T follicular helper cell (primary cell): ENCODE measurements around the gene TMEM82.

Experiments used
- DNase-seq: peaks from one replicate; pipeline ENCODE4 v3.0.0-alpha.2; 2020; ENCODE audit warnings: low read depth

The TMEM82 gene

GRCh38 chr1:15736038-15736891 lies 6.0 kb upstream of the TMEM82 start, which contains the start of gene SLC25A34:
Gene SLC25A34 (plus strand): TSS chr1:15736258. CDS start chr1:15736486, 228 bp downstream.
- DNase-seq: no peak

DNA sequence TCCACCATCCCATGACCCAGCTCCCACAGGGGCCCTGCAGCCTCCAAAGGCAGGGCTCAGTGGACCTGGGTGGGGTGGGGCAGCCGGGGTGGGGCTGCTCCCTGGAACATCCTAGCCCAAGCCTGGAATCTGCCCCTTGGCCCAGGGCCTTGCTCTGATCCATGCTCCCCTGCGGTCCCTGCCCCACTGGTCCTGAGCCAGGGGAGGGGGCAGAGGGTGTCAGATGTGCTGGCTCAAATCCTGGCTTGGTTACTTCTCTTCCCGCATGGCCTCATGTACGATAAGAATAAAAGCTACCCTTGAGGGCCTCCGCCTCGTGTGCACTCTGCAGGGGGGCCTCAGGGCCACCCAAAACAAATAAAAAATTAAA lies 5.4 kb upstream of the TMEM82 start:
- DNase-seq: no peak

GRCh38 chr1:15737324-15738319 lies 4.7 kb upstream of the TMEM82 start:
- DNase-seq: no peak

DNA sequence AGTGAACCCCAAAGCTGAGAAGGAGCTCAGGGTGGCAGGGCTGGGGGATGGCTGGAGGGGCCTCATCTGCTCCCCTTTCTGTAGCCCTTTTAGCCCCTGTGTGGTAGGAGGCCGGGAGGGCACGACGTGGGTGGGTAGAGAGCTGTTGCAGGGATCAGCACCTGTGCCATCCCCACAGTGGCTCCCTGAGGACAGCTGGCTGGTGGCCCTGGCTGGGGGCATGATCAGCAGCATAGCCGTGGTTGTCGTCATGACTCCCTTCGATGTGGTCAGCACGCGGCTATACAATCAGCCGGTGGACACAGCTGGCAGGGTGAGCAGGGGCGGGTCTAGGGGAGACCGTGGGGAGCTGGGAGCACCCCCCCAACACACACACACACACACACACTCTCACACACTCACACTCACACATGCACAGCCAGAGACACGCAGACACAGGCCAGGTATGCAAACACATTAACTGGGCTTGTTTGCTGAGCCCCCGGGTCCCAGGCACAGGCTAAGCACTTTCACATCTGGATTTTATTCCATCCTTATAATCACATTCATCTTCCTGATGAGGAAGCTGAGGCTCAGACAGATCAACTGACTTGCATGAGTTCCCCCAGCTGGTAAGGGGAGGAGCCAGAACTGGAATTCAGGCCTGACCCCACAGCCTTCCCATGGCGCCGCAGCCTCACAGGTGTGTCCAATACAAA lies 3.7 kb upstream of the TMEM82 start:
- no peak for DNase-seq

DNA sequence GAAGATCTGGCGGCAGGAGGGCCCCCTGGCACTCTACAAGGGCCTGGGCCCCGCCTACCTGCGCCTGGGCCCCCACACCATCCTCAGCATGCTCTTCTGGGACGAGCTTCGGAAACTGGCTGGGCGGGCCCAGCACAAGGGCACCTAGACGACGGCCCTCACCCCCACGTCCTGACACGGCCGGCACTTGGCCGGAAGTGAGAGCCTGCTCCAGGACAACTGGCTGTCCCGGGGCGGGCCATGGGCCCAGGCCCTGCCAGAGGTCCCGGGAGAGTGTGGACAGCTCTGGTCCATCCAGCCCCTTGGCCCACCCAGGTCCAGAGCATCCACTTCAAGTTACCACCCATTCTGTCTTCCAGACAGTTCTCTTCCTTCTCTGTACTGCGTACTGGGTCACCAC lies 3.0 kb upstream of the TMEM82 start:
- no peak for DNase-seq

GRCh38 chr1:15739745-15740144 lies 2.6 kb upstream of the TMEM82 start:
- no peak for DNase-seq

GRCh38 chr1:15740924-15741850 lies 1.1 kb upstream of the TMEM82 start:
- peak; percentile 46 for DNase-seq

DNA sequence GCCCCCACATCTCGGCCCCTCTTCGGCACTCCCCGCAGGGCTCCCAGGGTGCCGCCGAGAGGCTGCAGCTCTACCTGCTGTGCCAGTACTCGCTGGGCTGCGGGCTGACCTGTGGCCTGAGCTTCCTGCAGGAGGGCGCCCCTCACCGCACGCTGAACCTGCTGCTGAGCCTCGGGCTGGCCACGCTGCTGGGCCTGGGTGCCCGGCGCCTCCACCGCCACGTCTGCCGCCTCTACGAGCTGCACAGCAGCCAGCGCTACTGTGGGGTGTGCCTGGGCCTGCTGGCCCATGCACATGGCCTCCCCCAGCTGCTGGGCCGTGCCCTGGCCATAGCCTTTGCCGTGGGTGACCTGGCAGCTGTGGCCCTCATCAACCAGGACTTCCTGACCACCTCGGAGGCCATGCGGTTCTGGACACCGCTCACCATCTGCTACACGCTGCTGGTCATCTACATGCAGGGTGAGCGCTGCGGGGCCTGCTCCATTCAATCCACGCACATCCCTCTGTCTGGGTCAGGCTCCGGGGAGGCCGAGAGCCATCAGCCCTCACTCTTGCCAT lies 1.9 kb downstream of the TMEM82 start:
- DNase-seq: no peak

- DNase-seq: no peak
Measured at GRCh38 chr1:15747378-15747777, 5.1 kb downstream of the TMEM82 start.

GRCh38 chr1:15748264-15748663 lies 6.0 kb downstream of the TMEM82 start:
- DNase-seq: no peak

DNA sequence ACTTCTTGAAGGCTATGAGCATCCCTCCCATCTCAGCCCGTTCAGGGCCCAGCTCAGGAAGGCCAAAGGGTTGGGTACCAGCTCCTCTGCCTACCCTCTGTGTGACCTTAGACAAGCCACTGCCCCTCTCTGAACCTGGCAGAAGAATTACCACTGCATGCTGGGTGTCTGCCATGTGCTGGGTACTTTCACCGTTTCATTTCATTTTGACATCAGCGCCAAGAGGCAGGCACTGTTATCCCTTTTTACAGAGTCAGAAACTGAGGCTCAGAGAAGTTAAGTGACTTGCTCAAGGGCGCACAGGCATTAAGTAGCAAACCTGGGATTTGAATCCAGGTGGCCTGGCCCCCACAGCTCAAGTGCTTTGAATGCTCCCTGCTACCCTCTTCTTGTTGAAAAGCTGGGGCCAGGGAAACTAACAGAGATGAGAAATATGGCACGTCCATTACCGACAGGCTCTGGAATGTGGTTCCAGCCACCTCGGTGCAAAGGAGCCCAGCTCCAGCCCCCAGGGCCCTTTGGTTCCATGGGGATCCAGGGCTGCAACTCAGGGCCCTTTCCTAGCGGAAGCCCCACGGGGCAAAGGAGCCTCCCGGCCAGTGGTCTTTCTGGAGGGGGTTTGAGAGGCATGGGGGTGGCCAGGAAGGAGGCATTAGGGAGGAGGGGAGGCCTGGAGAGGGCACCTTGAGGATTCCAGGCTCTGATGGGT lies 6.5 kb downstream of the TMEM82 start:
- no peak for DNase-seq

DNA sequence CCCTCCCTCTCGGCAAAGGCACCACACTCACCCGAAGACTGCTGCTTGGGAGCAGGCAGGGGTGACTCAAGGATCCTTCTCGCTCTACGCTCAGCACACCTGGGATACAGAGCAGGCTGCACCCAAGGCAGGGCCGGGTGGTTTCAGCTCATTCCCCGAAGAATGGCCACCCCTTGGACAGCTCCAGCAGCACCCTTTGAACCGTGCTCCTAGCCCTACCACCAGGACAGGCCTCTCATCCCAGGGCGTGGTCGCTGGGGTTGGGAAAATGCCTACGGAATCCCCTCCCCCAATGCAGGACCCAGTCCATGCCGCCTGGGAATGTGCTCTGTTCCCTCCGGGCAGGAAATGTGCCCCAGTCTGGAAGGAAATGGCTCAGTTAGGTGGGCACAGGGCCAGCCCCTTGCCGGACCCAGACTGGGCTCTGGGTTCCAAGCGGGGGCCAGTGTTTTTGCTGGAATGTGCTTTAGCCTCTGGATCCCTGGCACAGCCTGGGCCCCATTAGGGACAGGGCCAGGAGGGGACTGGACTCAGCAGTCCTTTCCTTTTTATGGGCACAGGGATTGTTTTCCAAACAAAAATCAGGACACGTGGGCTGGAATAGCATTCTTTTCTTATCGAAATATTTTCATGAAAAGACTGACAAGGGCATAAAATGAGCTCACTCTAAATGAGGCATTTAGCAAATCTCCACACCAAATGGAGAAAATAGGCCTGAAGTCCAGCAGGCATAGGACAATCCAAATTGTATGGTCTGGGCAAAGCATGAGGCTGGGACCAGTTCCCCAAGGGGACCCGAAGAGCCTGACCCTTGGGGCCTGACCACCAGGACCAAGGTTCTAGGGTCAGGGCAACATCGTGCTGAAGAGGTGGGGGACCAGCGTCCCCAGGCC lies 7.3 kb downstream of the TMEM82 start:
- DNase-seq: no peak

GRCh38 chr1:15750924-15751323 lies 8.6 kb downstream of the TMEM82 start:
- no peak for DNase-seq

- DNase-seq: no peak
Measured at GRCh38 chr1:15751717-15752116, 9.4 kb downstream of the TMEM82 start.

GRCh38 chr1:15753776-15754175 lies 11.5 kb downstream of the TMEM82 start:
- no peak for DNase-seq

- DNase-seq: no peak
Measured at GRCh38 chr1:15755021-15755645, 12.8 kb downstream of the TMEM82 start.

DNA sequence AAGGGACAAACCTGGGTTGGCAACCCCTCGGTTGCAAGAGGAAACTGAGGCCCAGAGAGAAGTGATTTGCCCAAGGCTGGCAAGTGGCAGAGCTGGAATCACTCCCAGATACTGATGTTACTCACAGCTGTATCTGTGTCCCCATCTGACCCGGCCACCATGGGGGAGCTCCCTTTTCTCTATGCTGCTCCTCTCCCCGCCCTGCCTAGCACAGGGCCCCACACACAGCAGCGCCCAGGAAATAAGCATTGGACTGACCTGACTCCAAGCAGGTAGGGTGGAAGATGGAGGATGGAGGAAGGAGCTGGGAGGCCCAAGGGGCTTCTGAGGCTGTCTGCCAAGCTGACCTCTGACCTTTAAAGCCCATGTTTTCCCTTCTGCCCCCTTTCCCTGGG lies 13.3 kb downstream of the TMEM82 start:
- no peak for DNase-seq
